GM13976 (cell line): ENCODE data around the gene REEP6.

Source experiments
- DNase-seq: peaks from one replicate; pipeline ENCODE4 v3.0.0; 2012; ENCODE audit warnings: low spot score
- CTCF ChIP-seq: IDR thresholded peaks from 2 replicates; pipeline ENCODE4 v1.5.1; 2012; ENCODE audit warnings: borderline replicate concordance, mild to moderate bottlenecking; ENCODE audit not compliant: insufficient read depth; ENCODE audit errors: extremely low read depth, missing control alignments, control extremely low read depth
- in situ Hi-C: fragments of 300-500 bp; cut with MboI; formaldehyde crosslinking; loops from one replicate; pipeline ENCODE4 v1.12.0; 2022; ENCODE audit warnings: low sequenced_read_pairs, mixed read lengths, inconsistent platforms; ENCODE audit not compliant: unreplicated experiment

Gene REEP6

GRCh38 chr19:1453525-1454364, 37.2 kb upstream of the REEP6 start:
- no peak for TF ChIP-seq CTCF
- DNase-seq = no peak
- in situ Hi-C loops = no loop called here

GRCh38 chr19:1455002-1455335, 36.0 kb upstream of the REEP6 start:
- no peak for DNase-seq
- in situ Hi-C loops = no loop called here
- TF ChIP-seq CTCF = no peak

GRCh38 chr19:1455336-1456120, 35.5 kb upstream of the REEP6 start:
- in situ Hi-C loops = no loop called here
- no peak for TF ChIP-seq CTCF
- peak; percentile 84 for DNase-seq

DNA sequence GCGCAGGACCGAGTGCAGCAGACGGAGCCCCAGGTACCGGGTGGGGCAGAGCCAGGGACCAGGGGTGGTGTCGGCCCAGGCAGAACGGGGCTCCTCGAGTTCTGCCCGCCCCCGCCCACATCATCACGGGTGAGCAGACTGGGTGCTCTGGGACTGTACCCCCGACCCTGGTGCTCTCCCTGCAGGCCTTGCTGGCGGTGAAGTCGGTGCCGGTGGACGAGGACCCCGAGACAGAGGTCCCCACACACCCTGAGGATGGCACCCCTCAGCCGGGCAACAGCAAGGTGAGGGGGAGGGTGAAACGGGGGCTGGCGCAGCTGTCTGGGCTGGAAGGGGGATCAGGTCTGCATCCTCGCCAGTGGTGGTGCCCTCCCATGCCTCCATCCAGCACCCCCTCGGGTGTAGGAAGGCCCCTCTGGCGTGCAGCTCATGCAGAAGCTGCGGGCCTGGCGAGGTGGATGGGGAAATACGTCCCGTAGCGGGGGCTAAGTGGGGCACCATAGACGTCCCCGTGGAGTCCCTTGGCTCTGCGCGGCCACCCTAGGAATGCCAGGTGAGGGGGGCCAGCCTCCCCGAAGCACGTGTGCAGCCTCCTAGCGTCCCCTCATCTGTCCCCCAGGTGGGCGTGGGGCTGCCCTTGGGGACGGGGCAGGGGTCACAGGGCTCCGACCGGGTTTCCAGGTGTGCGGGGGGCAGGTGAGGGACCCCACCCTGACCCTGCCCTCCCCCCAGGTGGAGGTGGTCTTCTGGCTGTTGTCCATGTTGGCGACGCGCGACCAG, 34.7 kb upstream of the REEP6 start:
- in situ Hi-C loops = no loop called here
- no peak for DNase-seq
- no peak for TF ChIP-seq CTCF

DNA sequence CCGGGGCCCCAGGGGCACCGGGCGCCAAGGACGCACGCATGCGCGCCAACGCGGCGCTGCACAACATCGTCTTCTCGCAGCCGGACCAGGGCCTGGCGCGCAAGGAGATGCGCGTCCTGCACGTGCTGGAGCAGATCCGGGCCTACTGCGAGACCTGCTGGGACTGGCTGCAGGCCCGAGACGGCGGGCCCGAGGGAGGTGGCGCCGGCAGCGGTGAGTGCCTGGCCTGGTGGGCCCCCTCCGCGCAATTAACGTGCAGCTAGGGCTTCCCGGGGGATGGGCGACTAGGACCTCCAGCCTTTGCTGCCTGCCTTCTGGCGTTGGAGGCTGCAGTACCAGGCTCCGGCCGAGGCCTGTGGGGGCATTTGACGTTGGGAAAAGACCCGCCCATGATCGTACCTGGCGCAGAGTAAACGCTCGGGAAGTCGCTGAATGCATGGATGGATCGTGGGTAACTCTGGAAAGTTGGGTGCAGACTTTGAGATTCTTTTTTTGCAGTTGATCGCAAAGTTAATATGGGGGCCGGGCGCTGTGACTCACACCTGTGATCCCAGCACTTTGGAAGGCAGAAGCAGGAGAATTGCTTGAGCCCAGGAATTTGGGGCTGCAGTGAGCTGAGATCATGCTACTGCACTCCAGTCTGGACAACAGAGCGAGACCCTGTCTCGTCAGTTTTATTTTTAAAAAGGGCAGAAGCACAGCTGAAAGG, 33.8 kb upstream of the REEP6 start:
- in situ Hi-C loops = no loop called here
- TF ChIP-seq CTCF = no peak
- DNase-seq = no peak

GRCh38 chr19:1457892-1458291, 33.1 kb upstream of the REEP6 start:
- no peak for TF ChIP-seq CTCF
- in situ Hi-C loops = no loop called here
- DNase-seq = no peak
